Trophoblast cell (in vitro differentiated cells and primary cell): ENCODE results near the gene ERH.

ENCODE experiments used
- DNase-seq, 2 donors: peaks; one replicate each; pipeline ENCODE4 v3.0.0-alpha.2; 2016
- H2AFZ ChIP-seq: 2 replicates; pipeline ENCODE4 v1.6.1; 2013; ENCODE audit warnings: low read length, moderate library complexity, mild to moderate bottlenecking; ENCODE audit not compliant: insufficient read depth, poor library complexity
- H2AK5ac ChIP-seq: 2 replicates; pipeline ENCODE4 v1.6.1; 2013; ENCODE audit warnings: mild to moderate bottlenecking, low read length
- H2BK120ac ChIP-seq: 2 replicates; pipeline ENCODE4 v1.6.1; 2013; ENCODE audit warnings: low read length, mild to moderate bottlenecking, moderate library complexity; ENCODE audit not compliant: insufficient read depth, poor library complexity
- H2BK12ac ChIP-seq: 2 replicates; pipeline ENCODE4 v1.6.1; 2013; ENCODE audit warnings: mild to moderate bottlenecking, low read length, moderate library complexity
- H2BK5ac ChIP-seq: 2 replicates; pipeline ENCODE4 v1.6.1; 2013; ENCODE audit warnings: low read length, low read depth, moderate library complexity, mild to moderate bottlenecking; ENCODE audit not compliant: poor library complexity
- H3K14ac ChIP-seq: 2 replicates; pipeline ENCODE4 v1.6.1; 2013; ENCODE audit warnings: mild to moderate bottlenecking, low read length
- H3K18ac ChIP-seq: 2 replicates; pipeline ENCODE4 v1.6.1; 2013; ENCODE audit warnings: mild to moderate bottlenecking, low read length
- H3K23ac ChIP-seq: 2 replicates; pipeline ENCODE4 v1.6.1; 2013; ENCODE audit warnings: low read length
- H3K27ac ChIP-seq: 2 replicates; pipeline ENCODE4 v1.5.1; 2013; ENCODE audit warnings: low read depth, mild to moderate bottlenecking, inconsistent platforms, low read length, moderate library complexity
- H3K27me3 ChIP-seq: 2 replicates; pipeline ENCODE4 v1.6.1; 2013; ENCODE audit warnings: inconsistent platforms, mild to moderate bottlenecking, low read length, moderate library complexity; ENCODE audit not compliant: insufficient read depth
- H3K36me3 ChIP-seq, 2 experiments: 1 replicate in 1 of 2; 2 replicates in 1 of 2; pipeline ENCODE4 v1.6.1; 2013; ENCODE audit warnings: low read length in 2 of 2, mild to moderate bottlenecking in 2 of 2, moderate library complexity in 1 of 2; ENCODE audit not compliant: insufficient read depth in 2 of 2, control insufficient read depth in 1 of 2
- H3K4ac ChIP-seq: 2 replicates; pipeline ENCODE4 v1.6.1; 2013; ENCODE audit warnings: low read depth, mild to moderate bottlenecking, low read length, moderate library complexity
- H3K4me1 ChIP-seq, 2 experiments: 1 replicate in 1 of 2; 2 replicates in 1 of 2; pipeline ENCODE4 v1.6.1; 2013; ENCODE audit warnings: low read length in 2 of 2, mild to moderate bottlenecking in 2 of 2, moderate library complexity in 1 of 2; ENCODE audit not compliant: insufficient read depth in 2 of 2, control insufficient read depth in 1 of 2
- H3K4me2 ChIP-seq: 2 replicates; pipeline ENCODE4 v1.6.1; 2013; ENCODE audit warnings: inconsistent platforms, mild to moderate bottlenecking, low read length, moderate library complexity
- H3K4me3 ChIP-seq: 2 replicates; pipeline ENCODE4 v1.5.1; 2013; ENCODE audit warnings: mild to moderate bottlenecking, low read depth, low read length, inconsistent platforms
- H3K79me1 ChIP-seq: one replicate; pipeline ENCODE4 v1.6.1; 2013; ENCODE audit warnings: low read length
- H3K79me2 ChIP-seq: 2 replicates; pipeline ENCODE4 v1.6.1; 2013; ENCODE audit warnings: low read length, mild to moderate bottlenecking; ENCODE audit not compliant: control insufficient read depth, insufficient read depth, poor library complexity
- H3K9ac ChIP-seq: 2 replicates; pipeline ENCODE4 v1.6.1; 2013; ENCODE audit warnings: mild to moderate bottlenecking, low read length
- H3K9me3 ChIP-seq: 2 replicates; pipeline ENCODE4 v1.6.1; 2013; ENCODE audit warnings: low read depth, mild to moderate bottlenecking, control low read depth, inconsistent platforms, low read length; ENCODE audit not compliant: insufficient read depth
- H4K12ac ChIP-seq: 2 replicates; pipeline ENCODE4 v1.6.1; 2013; ENCODE audit warnings: low read depth, mild to moderate bottlenecking, low read length, moderate library complexity
- H4K8ac ChIP-seq: 2 replicates; pipeline ENCODE4 v1.6.1; 2013; ENCODE audit warnings: low read depth, mild to moderate bottlenecking, low read length, moderate library complexity
- H4K91ac ChIP-seq: one replicate; pipeline ENCODE4 v1.6.1; 2013; ENCODE audit warnings: low read depth, mild to moderate bottlenecking, low read length, moderate library complexity
- WGBS: extraction: QIAGEN DNeasy Blood & Tissue Kit; methylation state at CpG from one replicate; pipeline ENCODE4 v1.1.7; 2013; ENCODE audit warnings: missing lambda C conversion rate; ENCODE audit not compliant: insufficient read length, insufficient coverage; ENCODE audit errors: extremely low coverage; 5-methylcytosine and 5-hydroxymethylcytosine counted together

Gene ERH

GRCh38 chr14:69370061-69370460 is 28.0 kb downstream of the ERH start:
- DNase-seq, result no peak
- Histone ChIP-seq H3K36me3 (peaks cover 0 to 2% of the 10 kb centered on the region in 2 experiments), H4K8ac (no peak overlapping the region), H2AFZ (no peak overlapping the region), H3K4me2 (no peak overlapping the region), H3K14ac (no peak overlapping the region), H3K4me3 (no peak overlapping the region), H3K18ac (no peak overlapping the region), H4K91ac (no peak overlapping the region), H2AK5ac (no peak overlapping the region), H3K9ac (no peak overlapping the region), H2BK120ac (no peak overlapping the region), H3K79me1 (no peaks in the 10 kb centered on the region), H3K27ac (no peak overlapping the region), H3K23ac (no peak overlapping the region), H3K4ac (no peak overlapping the region), H4K12ac (no peak overlapping the region), H3K27me3 (no peaks in the 10 kb centered on the region), H2BK12ac (no peak overlapping the region), H2BK5ac (no peak overlapping the region), H3K79me2 (no peaks in the 10 kb centered on the region), H3K4me1 (no peaks in the 10 kb centered on the region), H3K9me3 (no peaks in the 10 kb centered on the region)
- no CpG with 5 or more reads among the region's 5 CpGs for WGBS

DNA sequence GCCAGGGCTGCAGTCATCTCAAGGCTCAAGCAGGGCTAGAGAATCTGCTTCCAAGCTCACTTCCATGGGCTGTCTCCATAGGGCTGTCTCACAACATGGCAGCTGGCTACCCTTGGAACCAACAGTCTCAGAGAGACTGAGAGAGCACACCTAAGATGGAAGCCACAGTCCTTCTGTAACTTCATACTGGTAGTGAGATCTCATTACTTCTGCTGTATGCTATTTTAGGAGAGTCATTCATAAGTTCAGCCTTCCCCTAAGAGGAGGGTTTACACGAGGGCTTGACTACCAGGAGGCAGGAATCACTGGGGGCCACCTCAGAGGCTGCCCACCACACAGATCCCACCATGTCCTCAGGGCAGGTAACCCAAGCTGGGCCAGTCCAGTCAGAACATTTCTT is 29.7 kb downstream of the ERH start:
- H3K27ac ChIP-seq, result no peak overlapping the region
- H4K12ac ChIP-seq, result no peak overlapping the region
- H3K4me3 ChIP-seq, result no peak overlapping the region
- H3K14ac ChIP-seq, result no peak overlapping the region
- H3K79me2 ChIP-seq, result no peaks in the 10 kb centered on the region
- H3K36me3 ChIP-seq, result peaks cover 0 to 2% of the 10 kb centered on the region in 2 experiments
- no peak overlapping the region for H2BK120ac ChIP-seq
- no peak overlapping the region for H2AFZ ChIP-seq
- no CpG with 5 or more reads among the region's 1 CpG for WGBS
- no peak overlapping the region for H2AK5ac ChIP-seq
- H3K79me1 ChIP-seq, result no peaks in the 10 kb centered on the region
- H3K23ac ChIP-seq, result no peak overlapping the region
- no peak overlapping the region for H3K4me2 ChIP-seq
- H2BK12ac ChIP-seq, result no peak overlapping the region
- no peaks in the 10 kb centered on the region for H3K4me1 ChIP-seq
- H3K4ac ChIP-seq, result no peak overlapping the region
- no peak overlapping the region for H3K9ac ChIP-seq
- no peak overlapping the region for H2BK5ac ChIP-seq
- H3K27me3 ChIP-seq, result no peaks in the 10 kb centered on the region
- no peaks in the 10 kb centered on the region for H3K9me3 ChIP-seq
- no peak overlapping the region for H4K91ac ChIP-seq
- DNase-seq, result no peak
- no peak overlapping the region for H4K8ac ChIP-seq
- no peak overlapping the region for H3K18ac ChIP-seq

DNA sequence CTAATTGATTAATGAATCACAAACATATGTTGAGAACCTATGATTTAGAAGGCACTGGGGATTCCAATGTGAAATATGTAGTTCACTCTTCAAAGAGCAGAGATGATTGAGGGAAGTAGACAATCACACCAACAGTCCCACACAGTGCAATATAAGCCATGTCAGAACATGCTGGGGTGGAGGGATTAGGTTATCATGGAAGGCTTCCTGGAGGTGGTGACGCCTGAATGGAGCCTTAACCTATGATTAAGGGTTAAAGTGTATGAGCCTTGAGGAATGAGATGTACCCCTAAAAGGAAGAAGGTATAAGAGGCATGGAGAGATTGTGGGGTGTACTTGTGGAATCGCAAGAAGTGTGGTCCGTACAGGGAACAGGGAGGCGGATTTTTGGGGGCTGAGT is 31.3 kb downstream of the ERH start:
- no peak overlapping the region for H3K9ac ChIP-seq
- no peak overlapping the region for H2AK5ac ChIP-seq
- no peak overlapping the region for H2AFZ ChIP-seq
- no peak overlapping the region for H3K27ac ChIP-seq
- no peak overlapping the region for H3K23ac ChIP-seq
- H3K4me1 ChIP-seq, result no peaks in the 10 kb centered on the region
- no peak for DNase-seq
- no peak overlapping the region for H4K8ac ChIP-seq
- no peak overlapping the region for H3K18ac ChIP-seq
- H3K27me3 ChIP-seq, result no peaks in the 10 kb centered on the region
- no peaks in the 10 kb centered on the region for H3K79me1 ChIP-seq
- H4K12ac ChIP-seq, result no peak overlapping the region
- H3K36me3 ChIP-seq, result no peaks in the 10 kb centered on the region
- H4K91ac ChIP-seq, result no peak overlapping the region
- H3K4me3 ChIP-seq, result no peak overlapping the region
- H3K79me2 ChIP-seq, result no peaks in the 10 kb centered on the region
- no peak overlapping the region for H3K14ac ChIP-seq
- H3K4me2 ChIP-seq, result no peak overlapping the region
- no peak overlapping the region for H2BK120ac ChIP-seq
- no peak overlapping the region for H2BK12ac ChIP-seq
- no peak overlapping the region for H3K4ac ChIP-seq
- no CpG with 5 or more reads among the region's 4 CpGs for WGBS
- H3K9me3 ChIP-seq, result no peaks in the 10 kb centered on the region
- H2BK5ac ChIP-seq, result no peak overlapping the region

- Histone ChIP-seq H3K79me1 (no peaks in the 10 kb centered on the region), H3K79me2 (no peaks in the 10 kb centered on the region), H3K36me3 (no peaks in the 10 kb centered on the region), H4K12ac (no peak overlapping the region), H3K4me2 (no peak overlapping the region), H3K4me1 (no peaks in the 10 kb centered on the region), H2BK120ac (no peak overlapping the region), H4K91ac (no peak overlapping the region), H3K4ac (no peak overlapping the region), H3K9ac (no peak overlapping the region), H2AFZ (no peak overlapping the region), H4K8ac (no peak overlapping the region), H3K27ac (no peak overlapping the region), H2BK5ac (no peak overlapping the region), H3K9me3 (no peaks in the 10 kb centered on the region), H2AK5ac (no peak overlapping the region), H3K27me3 (no peaks in the 10 kb centered on the region), H3K23ac (no peak overlapping the region), H3K4me3 (no peak overlapping the region), H3K14ac (no peak overlapping the region), H2BK12ac (no peak overlapping the region), H3K18ac (no peak overlapping the region)
- no CpG with 5 or more reads among the region's 3 CpGs for WGBS
- DNase-seq, result no peak
Measured at GRCh38 chr14:69366069-69366468, 32.0 kb downstream of the ERH start.
